Lower leg skin (tissue), 4 donors: ENCODE data around the gene SLC27A2. TPM values are rescaled to one million over a fixed set of nuclear protein-coding genes. Genes with fewer than 3 reads are reported as not detected.

Experiments used
- DNase-seq, 2 donors: peaks; one replicate each; pipeline ENCODE4 v3.0.0-alpha.2; 2019; ENCODE audit warnings: low spot score in 2 of 2
- H3K4me3 ChIP-seq: fragments of 200-600 bp; sonication (generic); 2 replicates; pipeline ENCODE4 v1.5.1; 2017; ENCODE audit warnings: mild to moderate bottlenecking, low read depth; ENCODE audit not compliant: poor library complexity, severe bottlenecking
- POLR2A ChIP-seq, 2 donors: fragments of 450-650 bp; IDR thresholded peaks; one replicate each; pipeline ENCODE4 v1.6.1; 2016 to 2017; ENCODE audit warnings: antibody characterized with exemption in 2 of 2, mild to moderate bottlenecking in 1 of 2, moderate library complexity in 1 of 2
- WGBS, 2 donors: methylation state at CpG; one replicate each; pipeline ENCODE4 v1.1.5; 2018; 5-methylcytosine and 5-hydroxymethylcytosine counted together
- intact Hi-C: fragments of 100-400 bp; cut with DNase I; formaldehyde crosslinking; loops from one replicate; pipeline ENCODE4 v1.15.0; 2023; ENCODE audit warnings: low total_unique reads
- total RNA-seq, 4 donors: library from RNA; depleted of rRNA; stranded (reverse); fragments of >200 nt; gene quantifications; one replicate each; pipeline ENCODE4 v1.1.0, GENCODE V29; 2016
- TF ChIP-seq, protein P1 (sequence below), 3 donors: fragments of 450-650 bp; IDR thresholded peaks; one replicate each; pipeline ENCODE4 v1.5.1; 2016; ENCODE audit warnings: antibody characterized with exemption in 3 of 3, mild to moderate bottlenecking in 3 of 3, moderate library complexity in 2 of 3

SLC27A2 gene
- total RNA-seq, 4 donors from 2014 or later: 0.53 to 4.1 (median 1.3) TPM

DNA sequence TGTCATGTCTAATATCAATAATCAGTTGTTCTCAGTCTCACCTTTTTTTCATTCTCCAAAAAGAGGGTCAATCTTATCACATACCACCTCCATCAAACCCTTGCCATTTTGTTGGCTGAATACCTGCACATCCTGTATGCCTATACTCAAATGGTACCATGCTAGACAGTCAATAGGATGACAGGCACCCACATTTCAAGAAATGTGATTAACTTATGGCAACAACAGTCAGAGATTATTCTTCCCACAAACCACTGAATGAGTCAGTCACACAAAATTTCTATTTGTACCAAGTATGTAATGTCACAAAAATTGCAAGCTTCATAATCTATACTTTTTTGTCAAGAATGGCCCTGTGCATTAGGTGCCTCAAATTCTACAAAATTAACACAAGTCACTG, 5.1 kb upstream of the SLC27A2 start:
- TF ChIP-seq POLR2A (IDR thresholded peaks at IDR 0.05): no peak
- TF ChIP-seq, protein P1, sequence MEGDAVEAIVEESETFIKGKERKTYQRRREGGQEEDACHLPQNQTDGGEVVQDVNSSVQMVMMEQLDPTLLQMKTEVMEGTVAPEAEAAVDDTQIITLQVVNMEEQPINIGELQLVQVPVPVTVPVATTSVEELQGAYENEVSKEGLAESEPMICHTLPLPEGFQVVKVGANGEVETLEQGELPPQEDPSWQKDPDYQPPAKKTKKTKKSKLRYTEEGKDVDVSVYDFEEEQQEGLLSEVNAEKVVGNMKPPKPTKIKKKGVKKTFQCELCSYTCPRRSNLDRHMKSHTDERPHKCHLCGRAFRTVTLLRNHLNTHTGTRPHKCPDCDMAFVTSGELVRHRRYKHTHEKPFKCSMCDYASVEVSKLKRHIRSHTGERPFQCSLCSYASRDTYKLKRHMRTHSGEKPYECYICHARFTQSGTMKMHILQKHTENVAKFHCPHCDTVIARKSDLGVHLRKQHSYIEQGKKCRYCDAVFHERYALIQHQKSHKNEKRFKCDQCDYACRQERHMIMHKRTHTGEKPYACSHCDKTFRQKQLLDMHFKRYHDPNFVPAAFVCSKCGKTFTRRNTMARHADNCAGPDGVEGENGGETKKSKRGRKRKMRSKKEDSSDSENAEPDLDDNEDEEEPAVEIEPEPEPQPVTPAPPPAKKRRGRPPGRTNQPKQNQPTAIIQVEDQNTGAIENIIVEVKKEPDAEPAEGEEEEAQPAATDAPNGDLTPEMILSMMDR (IDR thresholded peaks at IDR 0.05): no peak
- no peak for DNase-seq
- no peak overlapping the region for H3K4me3 ChIP-seq
- intact Hi-C loops: no loop called here

GRCh38 chr15:50180091-50180490, 1.9 kb upstream of the SLC27A2 start:
- TF ChIP-seq POLR2A (IDR thresholded peaks at IDR 0.05): no peak
- TF ChIP-seq, protein P1 (IDR thresholded peaks at IDR 0.05): no peak
- no peak for DNase-seq
- WGBS, 2 donors: 60 to 68% methylated on average over 3 of the region's 3 CpGs
- intact Hi-C loops: no loop called here
- no peak overlapping the region for H3K4me3 ChIP-seq

DNA sequence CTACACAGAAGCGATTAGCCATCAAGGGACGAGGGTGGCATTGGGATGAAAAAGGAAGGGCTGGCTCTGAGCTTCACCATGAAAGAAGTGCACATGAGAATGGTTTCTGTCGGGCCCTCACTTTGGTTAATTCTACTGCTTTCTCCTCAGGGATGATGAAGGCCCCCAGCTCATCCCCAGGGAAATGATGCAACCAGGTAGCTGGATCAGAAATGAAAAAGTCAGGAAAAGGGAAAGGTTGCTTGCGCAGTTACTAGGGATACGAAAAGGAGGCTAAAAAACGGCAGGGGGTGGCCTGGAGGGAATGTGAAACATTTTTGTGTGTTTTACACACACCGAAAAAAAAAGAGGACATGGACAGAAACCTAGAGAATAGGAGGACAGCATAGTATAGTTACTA, 1.4 kb upstream of the SLC27A2 start:
- intact Hi-C loops: no loop called here
- 68 to 76% methylated on average over 7 of the region's 7 CpGs for WGBS, 2 donors

DNA sequence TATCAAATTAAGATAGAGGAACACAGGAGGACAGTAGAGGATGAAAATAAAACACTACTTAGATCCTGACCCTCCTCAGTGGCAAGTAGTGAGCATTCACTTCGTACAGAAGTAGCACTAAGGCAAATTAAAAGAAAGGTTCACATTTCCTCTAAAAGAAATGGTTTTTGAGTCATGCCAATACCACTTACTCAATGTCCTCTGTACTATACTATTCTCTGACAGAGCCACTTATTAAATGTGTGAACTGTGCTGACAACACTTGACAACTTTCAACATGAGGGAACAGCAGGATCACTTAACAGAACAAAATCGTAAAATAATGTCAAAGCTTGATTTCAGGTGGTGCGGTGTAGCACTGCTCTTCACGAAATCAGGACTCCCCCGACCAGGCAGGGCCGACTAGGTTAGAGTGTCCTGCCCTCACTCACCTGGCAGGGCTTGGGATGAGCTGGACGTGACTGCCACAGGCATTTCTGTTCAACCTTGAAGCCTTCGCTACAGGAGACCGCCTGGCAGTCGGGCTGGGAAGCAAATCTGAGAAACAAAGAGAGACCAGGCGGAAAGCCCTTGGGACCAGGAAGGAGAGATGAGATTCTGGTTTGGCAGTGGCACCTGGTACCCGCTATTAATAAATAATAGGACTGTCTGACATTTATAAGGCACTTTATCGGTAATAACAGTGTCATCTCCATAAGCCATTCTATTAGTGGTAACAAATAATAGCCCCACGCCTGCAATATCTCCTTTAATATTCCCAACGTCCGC, 611 bp upstream of the SLC27A2 start:
- H3K4me3 ChIP-seq: no peak overlapping the region
- intact Hi-C loops: no loop called here
- TF ChIP-seq, protein P1 (IDR thresholded peaks at IDR 0.05): no peak
- TF ChIP-seq POLR2A (IDR thresholded peaks at IDR 0.05): no peak
- no peak for DNase-seq
- whole genome bisulfite sequencing, 2 donors: 42 to 46% methylated on average over 16 of the region's 16 CpGs

More for the DNA sequence above, 1.4 kb upstream of the SLC27A2 start:
- DNase-seq: no peak
- no peak for TF ChIP-seq POLR2A (IDR thresholded peaks at IDR 0.05)
- TF ChIP-seq, protein P1 (IDR thresholded peaks at IDR 0.05): no peak
- no peak overlapping the region for H3K4me3 ChIP-seq

- TF ChIP-seq POLR2A (IDR thresholded peaks at IDR 0.05): no peak
- TF ChIP-seq, protein P1 (IDR thresholded peaks at IDR 0.05): no peak
- H3K4me3 ChIP-seq: peak overlapping the region; percentile 41
- no peak for DNase-seq
- intact Hi-C loops: no loop called here
- WGBS, 2 donors: 4% methylated on average over 55 to 62 of the region's 80 CpGs
These were observed 420 bp downstream of the SLC27A2 start for GRCh38 chr15:50182219-50183013.
